Upper lobe of left lung (tissue), 6 donors: ENCODE measurements around the gene GDE1. TPM values are rescaled to one million over a fixed set of nuclear protein-coding genes. Genes with fewer than 3 reads are reported as not detected.

Experiments used
- ATAC-seq, 2 donors: fragments of 200-7000 bp; cut with Tn5 transposase; one replicate each; pipeline ENCODE4 v1.9.1; 2022; ENCODE audit warnings: mild to moderate bottlenecking in 2 of 2, moderate library complexity in 2 of 2; ENCODE audit not compliant: low FRiP score in 2 of 2
- DNase-seq, 2 donors: peaks; one replicate each; pipeline ENCODE4 v3.0.0-alpha.2; 2019 to 2020
- H3K27ac ChIP-seq, 4 donors: fragments of 200-600 bp; sonication (generic); one replicate each; pipeline ENCODE4 v1.5.1; 2016 to 2019
- H3K27me3 ChIP-seq, 4 donors: fragments of 200-600 bp; sonication (generic); one replicate each; pipeline ENCODE4 v1.5.1; 2017 to 2019
- H3K36me3 ChIP-seq, 4 donors: fragments of 200-600 bp; sonication (generic); one replicate each; pipeline ENCODE4 v1.5.1; 2016 to 2019
- H3K4me1 ChIP-seq, 4 donors: fragments of 200-600 bp; sonication (generic); one replicate each; pipeline ENCODE4 v1.5.1; 2018 to 2019
- H3K4me3 ChIP-seq, 4 donors: fragments of 200-600 bp; sonication (generic); one replicate each; pipeline ENCODE4 v1.5.1; 2017 to 2019; ENCODE audit warnings: mild to moderate bottlenecking in 2 of 4, moderate library complexity in 1 of 4
- H3K9me3 ChIP-seq, 4 donors: fragments of 200-600 bp; sonication (generic); one replicate each; pipeline ENCODE4 v1.5.1; 2018 to 2019
- CTCF ChIP-seq, 6 experiments: fragments of 450-650 bp in 4 of 6; fragments of 200-600 bp in 2 of 6; sonication (generic) in 2 of 6; IDR thresholded peaks; one replicate each; pipeline ENCODE4 v1.5.1; 2016 to 2019; ENCODE audit warnings: antibody characterized with exemption in 6 of 6
- EP300 ChIP-seq, 4 donors: sonication (generic); formaldehyde crosslinking; IDR thresholded peaks; one replicate each; pipeline ENCODE4 v1.5.1; 2017; ENCODE audit warnings: antibody characterized with exemption in 4 of 4, control low read depth in 2 of 4
- POLR2A ChIP-seq, 4 donors: fragments of 450-650 bp; IDR thresholded peaks; one replicate each; pipeline ENCODE4 v1.5.1; 2016 to 2017; ENCODE audit warnings: antibody characterized with exemption in 4 of 4, mild to moderate bottlenecking in 2 of 4
- POLR2AphosphoS5 ChIP-seq, 2 donors: sonication (generic); formaldehyde crosslinking; IDR thresholded peaks; one replicate each; pipeline ENCODE4 v1.5.1; 2017; ENCODE audit warnings: antibody characterized with exemption in 2 of 2
- WGBS, 2 donors: methylation state at CpG; one replicate each; pipeline ENCODE4 v1.1.5; 2017 to 2018; 5-methylcytosine and 5-hydroxymethylcytosine counted together
- total RNA-seq, 6 donors: library from RNA; depleted of rRNA in 4 of 6; stranded (reverse); fragments of >200 nt in 4 of 6; gene quantifications; one replicate each; pipeline versions ENCODE4 v1.1.0 to v1.2.1, GENCODE V29; 2016 to 2021
- donor health status: DM: no; HTN: no; CAD: no; lungs with moderate emphysema.
- donor health status: DM: no; HTN: yes; CAD: no; lungs with severe emphysema.

Gene GDE1
- total RNA-seq, 6 donors from 2014 or later = 33.5 to 93.6 (median 88.2) TPM

GRCh38 chr16:19481296-19481695 is 40.6 kb downstream of the GDE1 start:
- WGBS, 2 donors = 78 to 81% methylated on average over 2 of the region's 2 CpGs

DNA sequence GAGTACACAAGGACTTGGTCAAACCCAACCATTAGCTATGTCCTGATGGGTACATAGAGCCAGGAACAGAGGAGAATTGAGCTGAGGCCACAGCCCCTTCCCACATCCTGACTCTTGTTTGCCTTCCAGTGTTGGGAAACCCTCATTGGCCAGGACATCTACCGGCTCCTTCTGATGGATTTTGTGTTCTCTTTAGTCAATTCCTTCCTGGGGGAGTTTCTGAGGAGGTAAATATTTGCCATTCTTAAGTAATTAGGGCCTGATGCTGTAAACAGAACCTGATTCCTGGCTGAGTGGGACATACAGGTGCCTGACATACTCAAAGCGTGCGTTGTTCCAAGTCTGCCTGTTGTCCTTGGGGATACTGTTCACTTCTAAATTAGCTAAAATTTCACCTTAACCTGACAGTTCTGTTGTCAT is 42.6 kb downstream of the GDE1 start:
- Histone ChIP-seq H3K4me1 (no peaks in the 10 kb centered on the region), H3K36me3 (peaks cover 0 to 32% (median 16%) of the 10 kb centered on the region in 4 donors), H3K27me3 (no peaks in the 10 kb centered on the region), H3K4me3 (no peak overlapping the region), H3K27ac (no peak overlapping the region), H3K9me3 (no peaks in the 10 kb centered on the region)
- no peak for TF ChIP-seq EP300 (IDR thresholded peaks at IDR 0.05)
- no peak for TF ChIP-seq CTCF (IDR thresholded peaks at IDR 0.05)
- TF ChIP-seq POLR2A (IDR thresholded peaks at IDR 0.05) = no peak
- TF ChIP-seq POLR2AphosphoS5 (IDR thresholded peaks at IDR 0.05) = no peak
- DNase-seq (no peak), ATAC-seq (peak in 1 of 2 donors; percentile 29)
- 48 to 52% methylated on average over 3 of the region's 3 CpGs for WGBS, 2 donors

More at GRCh38 chr16:19481296-19481695, 40.6 kb downstream of the GDE1 start:
- DNase-seq (no peak), ATAC-seq (no peak)
- no peak overlapping the region for H3K27ac ChIP-seq
- H3K4me3 ChIP-seq = no peak overlapping the region
- no peaks in the 10 kb centered on the region for H3K27me3 ChIP-seq
- TF ChIP-seq EP300 (IDR thresholded peaks at IDR 0.05) (no peak), POLR2A (IDR thresholded peaks at IDR 0.05) (no peak), POLR2AphosphoS5 (IDR thresholded peaks at IDR 0.05) (no peak), CTCF (IDR thresholded peaks at IDR 0.05) (no peak)
- H3K36me3 ChIP-seq = peaks cover 0 to 31% (median 14%) of the 10 kb centered on the region in 4 donors
- H3K9me3 ChIP-seq = no peaks in the 10 kb centered on the region
- no peaks in the 10 kb centered on the region for H3K4me1 ChIP-seq

- no peak for TF ChIP-seq POLR2A (IDR thresholded peaks at IDR 0.05)
- no peak for TF ChIP-seq POLR2AphosphoS5 (IDR thresholded peaks at IDR 0.05)
- no peak for TF ChIP-seq CTCF (IDR thresholded peaks at IDR 0.05)
- TF ChIP-seq EP300 (IDR thresholded peaks at IDR 0.05) = no peak
- peaks cover 0 to 34% (median 16%) of the 10 kb centered on the region in 4 donors for H3K36me3 ChIP-seq
- ATAC-seq = no peak
- H3K27ac ChIP-seq = no peak overlapping the region
- 97 to 100% methylated on average over 1 of the region's 1 CpG for WGBS, 2 donors
- no peaks in the 10 kb centered on the region for H3K4me1 ChIP-seq
- H3K27me3 ChIP-seq = no peaks in the 10 kb centered on the region
- no peaks in the 10 kb centered on the region for H3K9me3 ChIP-seq
- H3K4me3 ChIP-seq = no peak overlapping the region
- DNase-seq = no peak
Observed at GRCh38 chr16:19478505-19478904, 43.4 kb downstream of the GDE1 start.

- Histone ChIP-seq H3K36me3 (peaks cover 0 to 43% (median 18%) of the 10 kb centered on the region in 4 donors), H3K27me3 (no peaks in the 10 kb centered on the region), H3K4me1 (no peaks in the 10 kb centered on the region), H3K9me3 (no peaks in the 10 kb centered on the region), H3K4me3 (no peak overlapping the region), H3K27ac (no peak overlapping the region)
- 73 to 84% methylated on average over 5 of the region's 5 CpGs for WGBS, 2 donors
- DNase-seq (no peak), ATAC-seq (peak in 1 of 2 donors; percentile 39)
- TF ChIP-seq POLR2AphosphoS5 (IDR thresholded peaks at IDR 0.05) (no peak), EP300 (IDR thresholded peaks at IDR 0.05) (no peak), CTCF (IDR thresholded peaks at IDR 0.05) (no peak), POLR2A (IDR thresholded peaks at IDR 0.05) (no peak)
Observed at GRCh38 chr16:19474617-19475016, 47.3 kb downstream of the GDE1 start.

DNA sequence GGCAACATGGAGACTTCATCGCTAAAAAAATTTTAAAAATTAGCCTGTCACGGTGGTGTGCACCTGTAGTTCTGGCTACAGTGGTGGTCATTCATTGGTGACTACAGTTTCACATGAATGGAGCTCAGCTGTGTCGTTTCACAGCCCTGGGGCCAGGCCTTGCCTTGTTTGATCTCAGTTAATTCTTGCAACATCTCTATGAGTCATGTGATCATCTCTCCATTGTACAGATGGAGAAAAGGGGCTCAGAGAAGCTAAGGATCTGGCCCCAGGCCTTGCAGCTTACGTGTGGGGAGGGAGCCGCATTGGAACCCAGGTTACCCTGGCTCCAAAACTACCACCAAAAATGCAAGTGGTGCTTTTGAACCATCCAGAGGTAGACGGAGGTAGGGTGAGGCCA is 49.4 kb downstream of the GDE1 start:
- Histone ChIP-seq H3K4me1 (no peaks in the 10 kb centered on the region), H3K27ac (no peak overlapping the region), H3K9me3 (no peaks in the 10 kb centered on the region), H3K4me3 (no peak overlapping the region), H3K27me3 (no peaks in the 10 kb centered on the region), H3K36me3 (peaks cover 3 to 49% (median 25%) of the 10 kb centered on the region in 4 donors)
- ATAC-seq = no peak
- TF ChIP-seq POLR2A (IDR thresholded peaks at IDR 0.05) (no peak), CTCF (IDR thresholded peaks at IDR 0.05) (no peak), EP300 (IDR thresholded peaks at IDR 0.05) (no peak), POLR2AphosphoS5 (IDR thresholded peaks at IDR 0.05) (no peak)
- WGBS, 2 donors = 82 to 89% methylated on average over 5 to 6 of the region's 6 CpGs
- no peak for DNase-seq
